GM21737 (cell line): ENCODE results near the gene MBNL2.

Experiments used
- ATAC-seq: cut with Tn5 transposase; IDR thresholded peaks from one replicate; pipeline ENCODE4 v1.9.1; 2021; ENCODE audit warnings: mild to moderate bottlenecking, moderate library complexity; ENCODE audit not compliant: unreplicated experiment

MBNL2 gene

DNA sequence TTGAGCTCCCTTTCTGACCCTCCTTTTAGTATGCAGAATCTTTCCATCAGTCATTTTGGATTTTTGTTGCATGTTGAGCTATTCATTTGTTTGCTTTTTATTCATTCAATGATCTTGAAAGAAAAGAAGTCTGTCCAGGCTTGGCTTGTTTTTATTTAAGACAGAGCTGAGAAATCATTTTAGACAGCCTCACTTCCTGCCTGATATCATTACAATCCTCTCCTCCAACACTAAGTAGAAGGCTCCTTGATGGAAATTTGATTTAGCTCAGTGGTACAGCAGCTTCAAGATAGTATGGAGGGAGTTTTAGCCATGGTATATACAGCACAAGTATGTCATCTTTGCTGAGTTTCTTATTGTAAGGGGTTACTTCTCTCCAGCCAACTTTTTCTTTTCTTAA, 28.4 kb downstream of the MBNL2 start:
- no peak for ATAC-seq

GRCh38 chr13:97252735-97253134, 30.6 kb downstream of the MBNL2 start:
- ATAC-seq: no peak

- no peak for ATAC-seq
Observed at GRCh38 chr13:97253581-97254293, 31.6 kb downstream of the MBNL2 start.

- no peak for ATAC-seq
Observed at GRCh38 chr13:97254816-97255215, 32.7 kb downstream of the MBNL2 start.

DNA sequence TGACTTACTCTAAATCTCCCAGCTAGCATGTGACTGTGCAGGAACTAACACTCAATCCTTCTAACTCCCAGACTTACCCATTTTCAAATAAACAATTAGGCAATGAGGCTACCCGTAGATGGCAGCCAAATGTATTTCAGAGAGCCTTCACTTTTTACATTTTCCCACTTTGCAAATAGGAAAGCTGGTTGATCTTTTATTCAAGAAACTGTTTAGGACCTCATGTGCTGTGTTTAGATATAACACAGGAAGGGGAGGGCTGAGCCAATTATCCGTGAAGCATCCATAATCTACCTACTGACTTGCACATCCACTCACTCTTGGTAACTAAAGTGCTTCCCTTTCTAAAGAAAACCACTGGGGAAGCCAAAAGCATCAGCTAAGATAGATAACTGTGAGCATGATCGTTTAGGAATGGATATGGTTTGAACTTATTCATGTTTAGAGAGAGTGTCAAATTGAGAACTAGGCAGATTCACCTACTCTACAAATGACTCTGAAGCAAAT, 33.4 kb downstream of the MBNL2 start:
- no peak for ATAC-seq

DNA sequence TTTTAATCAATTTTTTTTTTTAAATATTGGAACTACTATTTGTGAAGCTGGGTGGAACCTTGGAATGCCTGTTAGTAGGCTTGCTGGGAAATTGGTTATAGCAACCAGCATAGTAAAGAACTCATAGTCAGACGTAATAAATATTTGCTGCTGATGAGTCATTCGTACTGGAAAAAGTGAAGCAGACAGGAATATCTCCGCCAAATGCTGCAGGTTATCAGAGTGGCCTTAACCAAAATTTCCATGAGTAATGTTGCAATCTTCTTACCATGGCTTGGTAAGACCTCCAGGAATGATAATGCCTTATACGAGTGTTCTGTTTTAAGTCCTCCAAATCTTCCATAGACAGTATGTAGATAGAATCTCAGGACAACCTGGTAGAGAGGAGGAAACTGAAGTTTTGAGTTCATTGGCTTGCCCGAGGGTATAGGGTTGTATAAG, 34.2 kb downstream of the MBNL2 start:
- ATAC-seq: no peak

GRCh38 chr13:97257228-97257755, 35.2 kb downstream of the MBNL2 start:
- no peak for ATAC-seq

- ATAC-seq: peak; percentile 70
Observed at GRCh38 chr13:97257800-97258799, 36.0 kb downstream of the MBNL2 start.

GRCh38 chr13:97258801-97259200, 36.7 kb downstream of the MBNL2 start:
- ATAC-seq: no peak

GRCh38 chr13:97259410-97259797, 37.3 kb downstream of the MBNL2 start:
- no peak for ATAC-seq

DNA sequence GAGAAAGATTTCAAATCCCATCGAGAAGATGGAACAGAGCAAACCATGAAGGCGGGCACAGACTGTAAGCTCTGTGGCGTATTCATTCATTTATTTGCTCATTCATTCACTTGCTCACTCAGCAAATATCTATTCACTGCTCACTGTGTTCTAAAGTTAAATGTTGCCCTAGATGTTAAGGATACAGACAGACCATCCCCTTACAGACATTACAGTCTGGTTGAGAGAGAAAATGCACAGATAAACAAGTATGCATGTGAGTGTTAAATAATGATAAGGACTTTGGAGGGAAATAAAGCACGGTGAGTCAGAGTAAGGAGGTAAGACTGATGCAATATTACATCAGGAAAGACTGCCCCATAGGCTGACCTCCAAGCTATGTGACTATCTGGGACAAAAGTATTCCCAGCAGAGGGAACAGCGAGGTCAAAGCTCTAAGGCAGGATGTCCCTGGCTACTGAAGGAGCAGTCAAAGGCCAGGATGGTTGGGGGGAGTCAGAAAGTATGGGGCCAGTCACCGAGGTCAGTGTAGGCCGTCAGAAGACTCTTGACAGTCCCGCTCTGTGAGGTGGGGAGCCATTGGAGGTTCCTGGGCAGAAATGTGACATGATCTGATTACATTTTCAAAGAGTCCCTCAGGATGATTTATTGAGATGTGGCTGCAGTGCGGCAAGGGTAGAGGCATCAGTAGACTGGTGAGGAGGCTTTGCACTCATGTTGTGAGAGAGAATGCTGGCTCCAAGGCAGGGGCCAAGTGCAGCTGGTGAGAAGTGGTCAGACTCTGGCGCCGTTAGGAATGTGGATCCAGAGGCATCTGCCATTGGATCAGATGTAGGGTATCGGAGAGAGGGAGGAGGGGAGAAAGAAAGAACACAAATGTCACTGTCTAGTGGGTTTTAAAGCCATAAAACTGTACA, 37.9 kb downstream of the MBNL2 start:
- no peak for ATAC-seq

DNA sequence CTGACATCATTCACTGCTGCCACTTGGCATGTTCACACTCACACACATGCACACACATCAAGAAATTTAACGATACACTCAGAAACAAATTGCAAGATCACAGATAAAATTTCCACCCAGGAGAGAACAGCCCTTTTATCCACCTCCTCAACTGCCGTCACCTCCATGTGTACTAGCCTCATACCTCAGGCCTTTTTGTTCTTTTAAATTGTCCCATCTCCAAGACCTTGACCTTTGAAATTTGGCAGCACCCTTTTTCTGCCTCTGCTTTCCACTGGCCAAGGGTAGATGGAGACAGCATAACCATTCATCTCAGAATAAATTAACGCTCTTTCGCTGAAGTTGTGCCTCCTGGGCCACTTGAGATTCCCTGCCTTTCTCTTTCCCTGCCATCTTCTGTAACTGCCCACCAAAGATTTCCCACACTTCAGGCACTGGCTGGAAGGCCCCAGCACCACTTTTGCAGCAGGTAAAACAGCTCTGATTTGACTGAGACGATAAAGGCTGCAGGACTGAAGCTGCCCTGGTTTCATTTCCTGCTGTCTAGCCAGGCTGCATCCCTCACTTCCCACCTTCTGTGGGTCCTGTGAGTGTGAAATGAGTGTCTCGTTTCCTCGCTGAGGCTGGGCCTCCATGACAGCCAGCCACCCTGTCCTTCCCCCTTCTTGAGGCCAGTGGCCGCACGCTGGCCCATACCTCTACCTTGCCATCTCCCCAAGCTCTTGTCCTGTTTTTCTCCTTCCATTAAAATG, 39.3 kb downstream of the MBNL2 start:
- peak; percentile 53 for ATAC-seq

GRCh38 chr13:97262058-97262457, 39.9 kb downstream of the MBNL2 start:
- ATAC-seq: no peak

GRCh38 chr13:97263160-97263559, 41.0 kb downstream of the MBNL2 start:
- ATAC-seq: no peak

DNA sequence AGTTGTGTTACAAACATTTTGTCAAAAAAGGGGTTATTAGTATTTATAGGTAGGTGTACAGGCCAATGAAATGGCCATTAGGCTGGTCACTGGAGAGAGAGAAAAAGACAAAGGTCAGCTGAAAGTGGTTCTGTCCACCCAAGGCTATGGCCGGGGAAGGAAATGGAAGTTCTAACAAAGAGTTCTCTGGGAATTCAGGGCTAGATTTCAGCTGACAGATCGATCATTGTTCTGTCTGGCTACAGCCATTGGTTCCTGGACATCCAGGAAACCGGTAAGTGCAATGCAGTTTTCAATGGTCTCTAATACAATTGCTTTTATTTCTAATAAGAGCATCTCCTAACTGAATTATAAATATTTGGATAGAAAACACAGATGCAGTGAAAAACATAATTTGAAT, 42.5 kb downstream of the MBNL2 start:
- no peak for ATAC-seq

DNA sequence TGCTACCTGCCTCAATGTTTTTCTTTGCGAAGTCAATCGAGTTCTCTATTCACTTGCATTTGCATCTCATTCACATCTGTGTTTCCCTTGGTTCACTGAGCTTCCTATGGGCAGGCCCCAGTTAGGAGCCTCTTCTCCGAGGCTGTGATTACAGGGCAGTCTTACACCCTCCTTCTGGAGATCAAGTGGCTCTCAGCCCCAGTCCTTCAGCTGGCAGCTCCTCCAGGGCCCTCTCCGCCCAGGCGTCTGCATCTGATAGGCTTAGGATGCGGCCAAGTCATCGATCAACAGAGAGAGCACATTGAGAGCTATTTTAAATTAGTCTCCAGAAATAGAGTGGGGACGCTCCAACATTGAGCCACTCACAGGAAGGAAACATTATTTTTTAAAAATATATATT, 44.2 kb downstream of the MBNL2 start:
- ATAC-seq: no peak

GRCh38 chr13:97266772-97267417, 44.8 kb downstream of the MBNL2 start:
- no peak for ATAC-seq

GRCh38 chr13:97267418-97268059, 45.4 kb downstream of the MBNL2 start:
- no peak for ATAC-seq

DNA sequence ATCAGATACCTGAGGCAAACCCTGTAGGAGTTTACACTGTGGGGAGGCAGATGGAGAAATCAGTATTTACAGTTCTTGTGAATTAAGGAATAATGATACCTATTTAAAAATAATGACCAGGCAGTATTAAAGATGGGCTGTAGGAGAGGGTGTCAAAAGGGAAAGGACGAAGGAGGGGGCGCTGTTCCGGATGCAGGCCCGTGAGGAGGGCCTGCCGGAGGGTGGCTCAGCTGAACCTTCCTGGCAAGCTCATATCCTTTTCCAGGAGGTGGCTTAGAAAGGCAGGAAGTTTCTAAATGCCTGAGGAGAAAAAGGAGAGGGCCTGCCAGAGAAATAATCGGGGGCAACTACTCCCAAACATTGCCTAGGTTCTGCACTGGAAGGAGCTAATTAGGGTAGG, 46.6 kb downstream of the MBNL2 start:
- ATAC-seq: no peak
